Measurements from ENCODE around the gene CD1E.

Gene CD1E

GRCh38 chr1:158328426-158328825 is 25.3 kb upstream of the CD1E start:
- Histone ChIP-seq H3K4me3 (ENCODE audit: low read depth, low read length) (no peak overlapping the region), H3K9me3 (no peaks in the 10 kb centered on the region), H3K27me3 (no peaks in the 10 kb centered on the region), H3K36me3 (no peaks in the 10 kb centered on the region), H3K4me1 (no peaks in the 10 kb centered on the region)
- DNase-seq: no peak
- no peak for TF ChIP-seq CTCF (IDR thresholded peaks at IDR 0.05; ENCODE audit: low read depth, low read length)

DNA sequence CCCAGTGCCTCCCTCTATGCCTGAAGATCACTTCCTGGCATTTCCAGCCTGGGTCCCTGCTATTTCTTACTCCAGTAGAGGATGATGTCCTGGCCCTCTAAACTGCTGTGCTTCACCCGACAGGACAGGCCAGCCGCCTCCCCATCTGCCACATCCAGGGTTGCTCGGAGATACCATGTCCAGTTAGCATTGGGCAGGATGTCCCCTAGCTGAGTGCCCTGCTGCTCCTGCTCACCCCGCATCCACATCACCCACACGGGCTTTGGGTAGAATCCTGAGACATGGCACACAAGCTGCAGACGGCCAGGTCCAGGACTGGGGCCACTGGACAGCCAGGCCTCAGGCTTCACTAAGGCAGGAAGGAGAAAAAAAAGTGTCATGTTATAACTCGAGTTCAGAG is 24.4 kb upstream of the CD1E start:
- no peak for TF ChIP-seq CTCF (IDR thresholded peaks at IDR 0.05; ENCODE audit: low read depth, low read length)
- H3K4me3 ChIP-seq (ENCODE audit: low read depth, low read length): no peak overlapping the region

GRCh38 chr1:158329733-158330132 is 24.0 kb upstream of the CD1E start:
- no peak for DNase-seq
- Histone ChIP-seq H3K36me3 (no peaks in the 10 kb centered on the region), H3K4me1 (no peaks in the 10 kb centered on the region), H3K27me3 (no peaks in the 10 kb centered on the region), H3K9me3 (no peaks in the 10 kb centered on the region), H3K4me3 (ENCODE audit: low read depth, low read length) (no peak overlapping the region)
- TF ChIP-seq CTCF (IDR thresholded peaks at IDR 0.05; ENCODE audit: low read depth, low read length): no peak

More for the DNA sequence above, 24.4 kb upstream of the CD1E start:
- Histone ChIP-seq H3K9me3 (no peaks in the 10 kb centered on the region), H3K36me3 (no peaks in the 10 kb centered on the region), H3K4me1 (no peaks in the 10 kb centered on the region), H3K27me3 (no peaks in the 10 kb centered on the region)
- no peak for DNase-seq

GRCh38 chr1:158330391-158331105 is 23.1 kb upstream of the CD1E start:
- DNase-seq: no peak
- Histone ChIP-seq H3K4me1 (no peaks in the 10 kb centered on the region), H3K9me3 (no peaks in the 10 kb centered on the region), H3K36me3 (no peaks in the 10 kb centered on the region), H3K27me3 (no peaks in the 10 kb centered on the region), H3K4me3 (ENCODE audit: low read depth, low read length) (no peak overlapping the region)
- no peak for TF ChIP-seq CTCF (IDR thresholded peaks at IDR 0.05; ENCODE audit: low read depth, low read length)

- no peaks in the 10 kb centered on the region for H3K4me1 ChIP-seq
- no peak for DNase-seq
- no peaks in the 10 kb centered on the region for H3K9me3 ChIP-seq
- H3K4me3 ChIP-seq (ENCODE audit: low read depth, low read length): no peak overlapping the region
- no peaks in the 10 kb centered on the region for H3K27me3 ChIP-seq
- no peak for TF ChIP-seq CTCF (IDR thresholded peaks at IDR 0.05; ENCODE audit: low read depth, low read length)
- no peaks in the 10 kb centered on the region for H3K36me3 ChIP-seq
Measured at GRCh38 chr1:158331106-158331425, 22.6 kb upstream of the CD1E start.

GRCh38 chr1:158331481-158332150 is 22.1 kb upstream of the CD1E start, which contains the start of gene CD1B:
CD1B (minus strand) TSS chr1:158331531; CDS start chr1:158331423, 108 bp downstream.
- no peak for DNase-seq

More at GRCh38 chr1:158331481-158332150, 22.1 kb upstream of the CD1E start, which contains the start of gene CD1B:
- H3K4me3 ChIP-seq (ENCODE audit: low read depth, low read length): no peak within 1 kb of the TSS
- no peaks in the 10 kb centered on the region for H3K4me1 ChIP-seq
- no peaks in the 10 kb centered on the region for H3K9me3 ChIP-seq
- TF ChIP-seq CTCF (IDR thresholded peaks at IDR 0.05; ENCODE audit: low read depth, low read length): no peak
- no peaks in the 10 kb centered on the region for H3K27me3 ChIP-seq
- no peaks in the 10 kb centered on the region for H3K36me3 ChIP-seq

Measured in BE2C (cell line).